ENCODE results near the gene PLXND1.
"Not testable (repeated sequence)": the region's sequence is repeated elsewhere in the genome, so short reads cannot be mapped to it uniquely, and the experiment has no call there.

Gene PLXND1

DNA sequence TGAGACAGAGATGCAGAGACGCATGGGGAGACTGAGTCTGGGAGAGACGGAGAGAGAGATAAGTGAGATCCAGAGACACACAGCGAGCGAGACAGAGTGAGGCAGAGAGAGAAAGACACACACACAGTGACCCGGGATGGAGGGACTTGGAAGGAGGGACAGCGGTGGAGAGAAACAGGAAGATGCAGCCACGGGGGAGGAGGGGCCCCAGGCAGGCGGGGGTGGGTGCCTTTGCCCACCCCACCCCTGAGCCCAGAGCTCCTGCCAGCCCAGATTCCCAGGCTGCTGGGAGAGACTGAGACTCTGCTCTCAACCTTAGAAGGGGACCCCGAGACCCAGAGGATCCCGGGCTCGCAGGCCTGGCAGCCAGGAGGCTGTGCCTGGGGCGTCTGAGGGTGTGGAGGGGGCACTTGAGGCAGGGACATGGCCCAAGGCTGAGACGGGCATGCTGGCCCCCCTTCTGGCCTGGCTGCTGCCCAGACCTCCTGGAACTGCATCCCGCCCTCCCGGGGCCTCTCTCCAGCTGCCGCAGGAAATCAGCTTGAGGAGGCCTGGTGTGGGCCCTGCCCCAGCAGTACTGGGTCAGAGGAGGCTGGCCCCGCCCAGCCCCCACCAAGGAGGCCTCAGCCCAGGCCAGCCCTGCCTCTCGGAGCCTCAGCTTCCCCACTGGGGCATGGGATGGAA is 45.4 kb downstream of the PLXND1 start:
- no peak for FAIRE-seq

DNA sequence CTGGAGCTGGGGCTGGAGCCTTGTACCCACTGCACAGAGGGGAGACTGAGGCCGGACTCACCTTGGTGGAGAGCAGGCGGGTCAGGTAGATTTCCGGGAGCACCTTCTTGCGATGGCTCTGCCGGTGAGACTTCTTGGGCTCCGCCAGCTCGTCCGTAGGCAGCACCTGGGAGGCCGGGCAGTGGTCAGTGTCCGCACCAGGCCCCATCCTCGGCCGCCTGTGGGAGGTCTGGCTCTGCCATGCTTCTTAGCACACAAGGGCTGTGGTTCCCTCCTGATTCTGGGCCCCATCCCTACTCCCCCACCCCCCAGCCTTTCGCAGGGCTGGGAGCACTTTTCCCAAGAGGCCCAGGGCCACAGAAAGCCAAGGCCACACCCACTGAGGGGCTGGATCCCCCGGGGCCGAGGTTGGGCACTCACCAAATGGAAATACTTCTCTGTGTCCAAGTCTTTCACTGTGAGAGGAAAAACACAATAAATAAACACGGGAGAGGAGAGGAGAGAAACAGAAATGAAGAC is 46.1 kb downstream of the PLXND1 start:
- no peak for FAIRE-seq

- FAIRE-seq = no peak
Observed at GRCh38 chr3:129559565-129560079, 46.9 kb downstream of the PLXND1 start.

GRCh38 chr3:129558772-129559564 is 47.5 kb downstream of the PLXND1 start:
- no peak for FAIRE-seq

DNA sequence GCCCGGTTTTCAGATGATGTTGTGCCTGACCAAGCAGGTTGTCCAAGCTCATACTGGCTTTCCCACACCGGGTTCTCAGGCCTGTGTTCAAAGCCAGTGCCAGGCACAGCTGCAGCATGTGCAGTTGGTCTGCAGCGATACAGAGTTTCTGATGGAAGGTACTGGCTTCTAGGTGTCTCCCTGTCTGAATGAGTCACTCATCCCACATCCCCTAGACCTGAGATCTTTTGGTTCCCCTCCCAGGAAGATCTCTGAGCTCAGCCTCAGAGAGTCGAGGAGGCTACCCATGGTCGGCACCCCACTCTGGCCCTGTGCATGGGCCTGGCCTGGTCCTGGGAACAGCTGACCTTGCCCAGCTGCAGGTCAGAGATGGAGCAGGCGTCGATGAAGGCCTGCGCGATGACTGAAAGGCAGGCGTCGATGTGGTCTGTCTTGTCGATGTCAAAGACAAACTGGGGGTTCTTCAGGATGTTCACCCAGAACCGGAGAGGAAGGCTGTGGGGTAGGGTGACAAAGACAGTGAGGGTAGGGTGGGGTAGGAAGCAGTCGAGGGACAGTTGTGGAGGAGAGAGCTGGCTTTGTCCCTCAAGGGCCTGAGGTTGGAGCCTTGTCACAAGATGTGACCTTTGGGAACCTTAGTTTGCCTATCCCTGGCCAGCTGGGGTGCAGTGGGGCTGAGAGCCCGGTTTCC is 48.2 kb downstream of the PLXND1 start:
- FAIRE-seq = no peak

DNA sequence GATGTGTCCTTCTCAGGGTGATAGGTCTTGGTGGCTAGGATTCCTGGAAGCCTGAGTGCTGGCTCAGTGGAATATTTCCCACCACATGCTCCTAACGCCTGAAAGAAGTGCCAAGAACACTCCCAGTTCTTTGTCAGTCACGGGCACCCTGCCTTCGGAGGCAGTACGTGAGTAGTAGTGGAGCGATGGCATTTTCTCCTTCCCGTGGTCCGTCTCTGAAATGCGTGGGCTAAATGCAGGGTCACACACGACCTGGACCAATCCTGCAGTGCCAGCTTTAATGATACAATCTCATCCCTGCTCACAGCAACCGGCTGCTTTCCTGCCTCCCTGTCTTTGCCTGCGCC is 49.0 kb downstream of the PLXND1 start:
- no peak for FAIRE-seq

- FAIRE-seq = no peak
Observed at GRCh38 chr3:129556890-129557547, 49.5 kb downstream of the PLXND1 start.

- FAIRE-seq = no peak
Observed at GRCh38 chr3:129556358-129556695, 50.1 kb downstream of the PLXND1 start.

DNA sequence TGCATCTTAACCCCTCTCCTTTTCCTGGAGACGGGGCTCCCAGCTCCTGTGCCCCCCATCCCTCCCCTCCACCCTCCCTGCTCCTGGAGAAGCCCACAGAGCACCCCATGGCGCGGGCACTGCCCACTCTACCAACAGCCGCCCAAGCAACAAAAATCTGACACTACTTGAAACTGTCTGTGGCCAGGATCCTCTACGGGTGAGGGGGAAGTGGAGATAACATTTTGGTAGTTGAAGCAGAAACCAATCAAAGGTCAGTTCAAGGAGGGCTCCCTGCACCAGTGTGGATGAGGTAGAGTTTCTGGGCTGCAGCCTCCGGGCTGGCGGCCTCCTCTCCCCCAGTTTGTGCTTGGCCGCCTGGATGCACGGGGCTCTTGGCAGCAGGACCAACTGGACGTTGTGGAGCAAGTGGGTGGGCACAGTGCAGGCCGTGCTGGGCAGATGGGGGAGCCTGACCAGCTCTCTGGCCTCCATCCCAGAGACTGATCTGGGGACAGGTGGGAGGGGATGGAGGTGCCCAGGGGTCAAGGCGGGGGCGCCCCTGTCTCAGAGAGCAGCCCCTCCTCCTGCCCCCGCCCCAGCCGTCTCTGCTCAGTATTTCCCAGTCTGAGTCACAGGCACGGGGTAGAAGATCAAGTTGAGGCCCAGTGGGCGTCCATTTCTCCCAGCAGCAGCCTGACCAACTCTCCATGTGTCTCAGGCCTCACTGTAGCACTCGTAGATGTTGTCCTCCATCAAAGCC is 50.7 kb downstream of the PLXND1 start:
- FAIRE-seq = no peak

DNA sequence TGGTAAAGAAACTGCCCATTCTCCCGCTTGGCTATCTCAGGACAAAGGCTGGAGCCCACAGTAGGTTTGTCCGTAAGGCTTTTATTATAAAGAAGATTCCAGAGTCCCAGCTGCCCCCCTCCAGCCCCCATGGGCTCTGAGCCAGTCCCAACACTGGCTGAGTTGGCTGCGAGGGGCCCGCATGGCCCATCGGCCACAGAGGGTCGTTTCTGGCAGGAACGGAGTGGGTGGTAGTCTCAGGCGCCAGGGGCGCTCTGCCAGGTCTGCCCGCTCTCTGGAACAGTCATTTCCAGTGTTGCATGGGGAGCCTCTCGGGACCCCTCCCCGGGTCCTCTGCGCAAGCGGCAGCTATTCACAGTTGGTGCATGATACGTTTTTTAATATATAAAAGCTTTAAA is 51.3 kb downstream of the PLXND1 start:
- no peak for FAIRE-seq

GRCh38 chr3:129554356-129555152 is 51.9 kb downstream of the PLXND1 start:
- no peak for FAIRE-seq

DNA sequence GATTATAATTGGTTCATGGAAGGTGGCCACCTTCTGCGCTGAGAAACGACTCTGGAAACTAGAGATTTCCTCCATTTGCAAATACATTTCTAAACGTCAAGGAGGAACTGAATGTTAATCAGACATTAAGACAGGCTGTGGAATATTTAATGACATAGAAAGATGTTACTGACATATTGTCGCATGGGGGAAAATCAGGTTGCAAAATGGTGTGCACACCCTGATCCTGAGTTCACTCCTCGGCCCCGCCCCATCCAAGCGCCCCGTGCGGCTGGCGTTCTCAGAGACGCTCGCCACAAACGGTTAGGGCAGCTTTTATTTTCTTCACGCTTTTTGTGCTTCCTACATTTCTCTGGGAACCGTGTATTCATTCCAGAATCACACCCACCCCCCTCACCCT is 52.8 kb downstream of the PLXND1 start:
- FAIRE-seq = no peak

DNA sequence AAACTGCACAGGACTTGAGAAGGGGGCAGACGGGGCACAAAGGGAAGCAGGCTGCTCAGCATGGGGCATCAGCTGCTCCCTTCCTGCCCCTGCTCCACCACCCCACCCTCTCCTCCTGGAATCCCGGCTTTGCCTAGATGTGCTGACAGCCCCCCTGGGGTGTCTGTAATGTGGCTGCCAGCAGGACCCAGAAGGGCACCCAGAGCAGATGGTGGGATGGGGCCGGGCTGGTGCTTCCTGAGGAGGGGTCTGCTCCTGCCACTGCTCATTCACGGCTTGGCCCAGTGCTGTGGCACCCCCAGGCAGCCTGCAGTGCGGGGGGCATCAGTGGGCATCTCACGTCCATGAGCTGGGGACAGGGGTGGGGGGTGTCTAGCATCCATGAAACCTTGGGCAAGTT is 53.3 kb downstream of the PLXND1 start:
- FAIRE-seq = no peak

DNA sequence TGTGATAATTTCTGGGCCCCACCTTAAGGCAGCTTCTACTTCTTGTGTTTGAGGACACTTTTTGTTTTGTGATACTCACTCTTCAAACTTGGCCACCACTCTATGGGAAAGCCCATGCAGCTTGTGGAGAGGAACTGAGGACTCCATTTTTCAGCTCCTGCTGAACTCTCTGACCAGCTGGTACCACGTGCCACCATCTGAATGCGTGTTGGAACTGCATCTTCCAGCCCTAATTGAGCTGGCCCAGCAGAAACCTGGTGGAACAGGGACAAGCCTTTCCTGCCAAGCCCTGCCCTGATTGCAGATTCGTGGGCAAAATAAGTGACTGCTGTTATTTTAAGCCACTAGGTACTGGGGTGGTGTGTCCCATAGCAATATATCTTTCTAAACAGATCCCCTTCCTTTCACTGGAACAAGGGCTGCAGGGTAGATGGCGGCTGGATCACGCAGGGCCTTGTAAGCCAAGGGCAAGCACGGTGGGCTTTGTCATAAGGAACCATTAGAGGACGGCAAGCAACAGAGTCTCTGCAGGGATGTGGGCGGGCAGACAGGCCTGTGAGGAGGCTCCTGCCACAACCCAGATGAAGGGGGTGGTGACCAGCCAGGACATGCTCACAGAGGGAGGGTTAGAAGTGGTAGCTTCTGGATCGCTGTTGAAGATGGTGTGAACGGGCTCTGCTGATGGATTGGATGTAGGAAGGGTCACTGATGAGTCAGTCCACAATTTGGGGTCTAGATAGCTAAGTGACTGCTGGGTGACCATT is 54.0 kb downstream of the PLXND1 start:
- FAIRE-seq = no peak

- no peak for FAIRE-seq
Observed at GRCh38 chr3:129549805-129550204, 56.7 kb downstream of the PLXND1 start.

DNA sequence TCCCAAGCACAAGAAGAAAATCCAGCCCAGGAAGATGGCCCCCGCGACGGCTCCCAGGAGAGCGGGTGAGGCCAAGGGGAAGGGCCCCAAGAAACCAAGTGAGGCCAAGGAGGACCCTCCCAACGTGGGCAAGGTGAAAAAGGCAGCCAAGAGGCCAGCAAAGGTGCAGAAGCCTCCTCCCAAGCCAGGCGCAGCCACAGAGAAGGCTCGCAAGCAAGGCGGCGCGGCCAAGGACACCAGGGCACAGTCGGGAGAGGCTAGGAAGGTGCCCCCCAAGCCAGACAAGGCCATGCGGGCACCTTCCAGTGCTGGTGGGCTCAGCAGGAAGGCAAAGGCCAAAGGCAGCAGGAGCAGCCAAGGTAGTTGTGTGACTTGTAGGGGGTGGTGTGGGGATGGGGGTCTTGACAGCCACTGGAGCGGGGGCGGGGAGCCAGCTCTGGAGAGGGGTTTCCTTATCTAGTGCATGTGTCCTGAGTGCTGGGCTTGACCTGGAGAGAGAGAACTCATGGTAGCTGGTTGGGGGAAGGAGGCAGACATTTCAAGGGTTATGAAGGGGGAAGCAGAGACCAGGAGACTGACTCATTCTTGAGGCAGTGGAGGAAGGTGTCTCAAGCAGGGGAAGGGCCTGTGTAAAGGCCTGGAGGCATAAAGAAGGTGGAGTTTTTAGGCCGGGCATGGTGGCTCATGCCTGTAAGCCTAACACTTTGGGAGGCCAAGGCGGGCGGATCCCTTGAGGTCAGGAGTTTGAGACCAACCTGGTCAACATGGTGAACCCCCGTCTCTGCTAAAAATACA is 57.3 kb downstream of the PLXND1 start:
- FAIRE-seq = no peak

- FAIRE-seq = no peak
Observed at GRCh38 chr3:129548104-129548965, 58.1 kb downstream of the PLXND1 start.

DNA sequence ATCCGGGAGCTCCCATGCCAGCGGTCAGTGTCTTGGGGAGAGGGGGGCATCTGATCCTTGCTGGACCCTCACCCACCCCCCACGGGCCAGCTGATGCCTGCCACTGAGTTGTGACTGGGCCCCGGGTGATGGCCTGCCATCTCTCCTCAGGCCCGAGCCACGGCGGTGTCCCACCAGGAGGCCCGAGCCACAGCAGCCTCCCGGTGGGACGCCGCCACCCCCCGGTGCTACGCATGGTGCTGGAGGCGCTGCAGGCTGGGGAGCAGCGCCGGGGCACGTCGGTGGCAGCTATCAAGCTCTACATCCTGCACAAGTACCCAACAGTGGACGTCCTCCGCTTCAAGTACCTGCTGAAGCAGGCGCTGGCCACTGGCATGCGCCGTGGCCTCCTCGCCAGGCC is 59.2 kb downstream of the PLXND1 start:
- no peak for FAIRE-seq

- FAIRE-seq = not testable (repeated sequence)
Observed at GRCh38 chr3:129545951-129546350, 60.5 kb downstream of the PLXND1 start.

Measured in colon (tissue), 2 donors.